Astrocyte of the spinal cord (primary cell): ENCODE data around the gene DNM2.
"Not testable (repeated sequence)": the region's sequence is repeated elsewhere in the genome, so short reads cannot be mapped to it uniquely, and the experiment has no call there.

Source experiments
- DNase-seq: peaks from one replicate; pipeline ENCODE4 v3.0.0; 2011; ENCODE audit warnings: low read depth, low spot score
- H3K4me3 ChIP-seq: 2 replicates; pipeline ENCODE4 v1.5.1; 2011; ENCODE audit warnings: low read depth, mild to moderate bottlenecking, low read length, moderate library complexity
- CTCF ChIP-seq: IDR thresholded peaks from 2 replicates; pipeline ENCODE4 v1.5.1; 2012; ENCODE audit warnings: low read depth, mild to moderate bottlenecking, low read length, inconsistent platforms
- in situ Hi-C: cut with HindIII; loops from 2 replicates; pipeline ENCODE4 v1.10.0; 2017; ENCODE audit warnings: low sequenced_read_pairs

Gene DNM2

GRCh38 chr19:10831987-10832938, 114.4 kb downstream of the DNM2 start:
- DNase-seq, result no peak
- no peak for TF ChIP-seq CTCF
- no peak overlapping the region for H3K4me3 ChIP-seq
- in situ Hi-C loops, result no loop called here

GRCh38 chr19:10832939-10833296, 115.0 kb downstream of the DNM2 start:
- no peak for TF ChIP-seq CTCF
- in situ Hi-C loops, result no loop called here

GRCh38 chr19:10835089-10835753, 117.3 kb downstream of the DNM2 start:
- no peak for TF ChIP-seq CTCF
- no peak for DNase-seq
- H3K4me3 ChIP-seq, result peak overlapping the region; percentile 43
- in situ Hi-C loops, result no loop called here

More at GRCh38 chr19:10832939-10833296, 115.0 kb downstream of the DNM2 start:
- DNase-seq, result no peak
- H3K4me3 ChIP-seq, result no peak overlapping the region

GRCh38 chr19:10835754-10836478, 118.0 kb downstream of the DNM2 start, which contains the start of gene TMED1:
TSS of gene TMED1 (minus strand) at chr19:10836212. CDS start at chr19:10836191, 21 bp downstream.
- H3K4me3 ChIP-seq, result peak within 1 kb of the TSS; percentile 71
- peak; percentile 99 for DNase-seq
- peak; percentile 14 for TF ChIP-seq CTCF
- in situ Hi-C loops, result no loop called here

- H3K4me3 ChIP-seq, result peak overlapping the region; percentile 71
- in situ Hi-C loops, result no loop called here
- TF ChIP-seq CTCF, result no peak
- no peak for DNase-seq
Measured at GRCh38 chr19:10836479-10837330, 118.8 kb downstream of the DNM2 start.

- in situ Hi-C loops, DNase-seq, H3K4me3 ChIP-seq: not testable (repeated sequence)
Measured at GRCh38 chr19:10837649-10838048, 119.8 kb downstream of the DNM2 start.
